AG04449 (cell line): Measurements from ENCODE around the gene LHX2.

Experiments
- CTCF ChIA-PET: fragments of 350-600 bp; formaldehyde crosslinking; extraction: SDS; loops from one replicate; lab custom pipeline; 2021; ENCODE audit warnings: antibody characterized with exemption; lab: Yijun Ruan, JAX
- POLR2A ChIA-PET: fragments of 400-600, 350-600 bp; formaldehyde crosslinking; extraction: SDS; loops from one replicate; lab custom pipeline; 2020; ENCODE audit warnings: antibody characterized with exemption, inconsistent platforms; lab: Yijun Ruan, JAX
- DNase-seq: peaks from one replicate; pipeline ENCODE4 v3.0.0-alpha.2; 2010; ENCODE audit warnings: low read depth, low spot score
- H3K4me3 ChIP-seq: 2 replicates; pipeline ENCODE4 v1.5.1; 2011; ENCODE audit warnings: low read depth, mild to moderate bottlenecking, control low read depth, low read length
- CTCF ChIP-seq: IDR thresholded peaks from one replicate; pipeline ENCODE4 v1.5.1; 2011; ENCODE audit warnings: mild to moderate bottlenecking, moderate library complexity, low read length, control low read depth, inconsistent platforms; ENCODE audit not compliant: insufficient read depth; ENCODE audit errors: missing control alignments

LHX2 gene

GRCh38 chr9:124024107-124024506 is 12.5 kb downstream of the LHX2 start:
- POLR2A ChIA-PET: no interaction called here
- no peak overlapping the region for H3K4me3 ChIP-seq
- no peak for DNase-seq
- CTCF ChIA-PET: interaction anchor here (1.3 kb wide), 1 partner anchor 17 kb away, joined by 5 read pairs; no protein-coding TSS in a partner anchor
- TF ChIP-seq CTCF: no peak

GRCh38 chr9:124029617-124030016 is 18.0 kb downstream of the LHX2 start:
- no peak for TF ChIP-seq CTCF
- H3K4me3 ChIP-seq: no peak overlapping the region
- no peak for DNase-seq
- ChIA-PET POLR2A (no interaction called here), CTCF (interaction anchor here (3.5 kb wide), 1 partner anchor 11 kb away, joined by 22 read pairs; no protein-coding TSS in a partner anchor)

- POLR2A ChIA-PET: interaction anchor here (0.6 kb wide), 1 partner anchor 338 kb away, joined by 3 read pairs; no protein-coding TSS in a partner anchor
- peak overlapping the region; percentile 38 for H3K4me3 ChIP-seq
- no peak for TF ChIP-seq CTCF
- CTCF ChIA-PET: interaction anchor here (3.5 kb wide), 1 partner anchor 10 kb away, joined by 22 read pairs; no protein-coding TSS in a partner anchor
- peak; percentile 54 for DNase-seq
Measured at GRCh38 chr9:124030969-124031451, 19.4 kb downstream of the LHX2 start.

GRCh38 chr9:124032247-124032646 is 20.7 kb downstream of the LHX2 start:
- no peak overlapping the region for H3K4me3 ChIP-seq
- no peak for TF ChIP-seq CTCF
- DNase-seq: no peak
- POLR2A ChIA-PET: no interaction called here
- CTCF ChIA-PET: interaction anchor here (3.5 kb wide), 1 partner anchor 9 kb away, joined by 22 read pairs; no protein-coding TSS in a partner anchor

- ChIA-PET CTCF (no interaction called here), POLR2A (no interaction called here)
- TF ChIP-seq CTCF: no peak
- H3K4me3 ChIP-seq: no peak overlapping the region
- DNase-seq: no peak
Measured at GRCh38 chr9:124033348-124033747, 21.8 kb downstream of the LHX2 start.

- CTCF ChIA-PET: no interaction called here
- POLR2A ChIA-PET: no interaction called here
- no peak for DNase-seq
- TF ChIP-seq CTCF: no peak
- no peak overlapping the region for H3K4me3 ChIP-seq
Measured at GRCh38 chr9:124033967-124034366, 22.4 kb downstream of the LHX2 start.
